PC-9 (cell line): Measurements from ENCODE around the gene SV2C. TPM values are rescaled to one million over a fixed set of nuclear protein-coding genes. Genes with fewer than 3 reads are reported as not detected.

Experiments used
- BruUV-seq: library from RNA; stranded (reverse); fragments of 400-500 nt; replicated peaks from 2 replicates; lab custom pipeline; 2021; lab: Mats Ljungman, UMichigan
- CTCF ChIA-PET: fragments of 300-600 bp; sonication (Branson Sonifier 250); formaldehyde crosslinking; loops from one replicate; lab custom pipeline; 2022; ENCODE audit warnings: antibody characterized with exemption; lab: Charles Lee
- POLR2A ChIA-PET: fragments of 300-600 bp; sonication (Branson Sonifier 250); formaldehyde crosslinking; loops from one replicate; lab custom pipeline; 2022; ENCODE audit warnings: antibody characterized with exemption; ENCODE audit not compliant: unreplicated experiment; lab: Charles Lee
- DNase-seq, 2 experiments: peaks; one replicate each; pipeline versions ENCODE4 v3.0.0 to v3.0.0-alpha.2; 2015 to 2022; ENCODE audit warnings: mixed read lengths in 1 of 2
- H2AFZ ChIP-seq: fragments of 200-600 bp; sonication (generic); 2 replicates; pipeline ENCODE4 v1.8.1; 2017; ENCODE audit warnings: antibody characterized with exemption
- H3F3A ChIP-seq: fragments of 200-600 bp; sonication (generic); 2 replicates; pipeline ENCODE4 v1.8.1; 2017; ENCODE audit warnings: antibody characterized with exemption, mild to moderate bottlenecking, low read depth; ENCODE audit not compliant: insufficient read depth
- H3K27ac ChIP-seq: fragments of 200-600 bp; sonication (generic); 2 replicates; pipeline ENCODE4 v1.6.1; 2016; ENCODE audit warnings: mixed run types
- H3K27me3 ChIP-seq: fragments of 200-600 bp; sonication (generic); 2 replicates; pipeline ENCODE4 v1.6.1; 2016; ENCODE audit warnings: low read depth, mixed run types; ENCODE audit not compliant: insufficient read depth
- H3K36me3 ChIP-seq: fragments of 200-600 bp; sonication (generic); 2 replicates; pipeline ENCODE4 v1.6.1; 2016; ENCODE audit warnings: low read depth, mixed run types
- H3K4me1 ChIP-seq: fragments of 200-600 bp; sonication (generic); replicated peaks from 2 replicates; pipeline ENCODE4 v1.6.1; 2016; ENCODE audit warnings: mixed run types; ENCODE audit not compliant: insufficient read depth
- H3K4me2 ChIP-seq: fragments of 200-600 bp; sonication (generic); 2 replicates; pipeline ENCODE4 v1.6.1; 2017; ENCODE audit warnings: mixed run types
- H3K4me3 ChIP-seq: fragments of 200-600 bp; sonication (generic); 2 replicates; pipeline ENCODE4 v1.6.1; 2016; ENCODE audit warnings: mixed run types
- H3K79me2 ChIP-seq: fragments of 200-600 bp; sonication (generic); 2 replicates; pipeline ENCODE4 v1.6.1; 2017; ENCODE audit warnings: low read depth, mixed run types
- H3K9me2 ChIP-seq: fragments of 200-600 bp; sonication (generic); 2 replicates; pipeline ENCODE4 v1.8.1; 2017; ENCODE audit warnings: mild to moderate bottlenecking; ENCODE audit not compliant: insufficient read depth
- H3K9me3 ChIP-seq: fragments of 200-600 bp; sonication (generic); 2 replicates; pipeline ENCODE4 v1.8.1; 2016; ENCODE audit warnings: low read depth; ENCODE audit not compliant: insufficient read depth
- H4K20me1 ChIP-seq: fragments of 200-600 bp; sonication (generic); 2 replicates; pipeline ENCODE4 v1.8.1; 2017; ENCODE audit not compliant: insufficient read depth
- CTCF ChIP-seq: fragments of 200-600 bp; sonication (generic); conservative IDR thresholded peaks from 2 replicates; pipeline ENCODE4 v1.6.1; 2017; ENCODE audit warnings: mixed run types, antibody characterized with exemption, mild to moderate bottlenecking, moderate library complexity
- EZH2 ChIP-seq: fragments of 200-600 bp; sonication (generic); IDR thresholded peaks from 2 replicates; pipeline ENCODE4 v1.8.0; 2017; ENCODE audit warnings: antibody characterized with exemption, low read depth
- intact Hi-C: fragments of 100-400 bp; cut with micrococcal nuclease; formaldehyde crosslinking; loops from one replicate; pipeline ENCODE4 v1.10.0; 2022; ENCODE audit not compliant: unreplicated experiment
- total RNA-seq: library from RNA; stranded (reverse); gene quantifications from 2 replicates; pipeline ENCODE4 v1.2.3, GENCODE V29; 2021

Gene SV2C
- total RNA-seq, 1 experiment from 2014 or later: not detected

GRCh38 chr5:76326577-76327302 is 243.6 kb downstream of the SV2C start:
- Histone ChIP-seq H3F3A (no peaks in the 10 kb centered on the region), H3K36me3 (no peaks in the 10 kb centered on the region), H2AFZ (no peak overlapping the region), H3K9me3 (no peaks in the 10 kb centered on the region), H3K27ac (no peak overlapping the region), H4K20me1 (no peaks in the 10 kb centered on the region), H3K79me2 (no peaks in the 10 kb centered on the region), H3K27me3 (peaks cover 5% of the 10 kb centered on the region; the same call in 1 of the 2 replicates), H3K4me2 (no peak overlapping the region), H3K4me3 (no peak overlapping the region), H3K9me2 (no peaks in the 10 kb centered on the region), H3K4me1 (no peaks in the 10 kb centered on the region)
- no peak for DNase-seq
- intact Hi-C loops: no loop called here
- TF ChIP-seq CTCF: no peak
- no peak for TF ChIP-seq EZH2
- POLR2A ChIA-PET: no interaction called here
- CTCF ChIA-PET: no interaction called here
- BruUV-seq: no TSS peak

GRCh38 chr5:76329346-76329745 is 246.2 kb downstream of the SV2C start:
- DNase-seq: no peak
- no peaks in the 10 kb centered on the region for H3K36me3 ChIP-seq
- TF ChIP-seq EZH2: no peak
- TF ChIP-seq CTCF: no peak
- no peaks in the 10 kb centered on the region for H3K9me3 ChIP-seq
- H3F3A ChIP-seq: no peaks in the 10 kb centered on the region
- no peak overlapping the region for H2AFZ ChIP-seq
- H3K27ac ChIP-seq: no peak overlapping the region
- H3K9me2 ChIP-seq: no peaks in the 10 kb centered on the region
- no peak overlapping the region for H3K4me2 ChIP-seq
- no peak overlapping the region for H3K4me3 ChIP-seq
- H3K4me1 ChIP-seq: no peaks in the 10 kb centered on the region
- BruUV-seq: no TSS peak
- no peaks in the 10 kb centered on the region for H3K79me2 ChIP-seq
- POLR2A ChIA-PET: no interaction called here
- H3K27me3 ChIP-seq: peaks cover 5% of the 10 kb centered on the region; the same call in 1 of the 2 replicates
- CTCF ChIA-PET: interaction anchor here (0.7 kb wide), 1 partner anchor 589 kb away, joined by 3 read pairs; no protein-coding TSS in a partner anchor
- intact Hi-C loops: no loop called here
- no peaks in the 10 kb centered on the region for H4K20me1 ChIP-seq

GRCh38 chr5:76331126-76331525 is 247.9 kb downstream of the SV2C start:
- no TSS peak for BruUV-seq
- ChIA-PET CTCF (no interaction called here), POLR2A (no interaction called here)
- no peak for TF ChIP-seq CTCF
- H3F3A ChIP-seq: no peaks in the 10 kb centered on the region
- no peak overlapping the region for H3K4me3 ChIP-seq
- H3K79me2 ChIP-seq: no peaks in the 10 kb centered on the region
- no peak overlapping the region for H3K27ac ChIP-seq
- H3K27me3 ChIP-seq: no peaks in the 10 kb centered on the region
- intact Hi-C loops: loop anchor here (10.0 kb wide), 1 partner anchor 444 kb away; no protein-coding TSS in a partner anchor
- no peaks in the 10 kb centered on the region for H3K4me1 ChIP-seq
- H3K4me2 ChIP-seq: no peak overlapping the region
- no peaks in the 10 kb centered on the region for H3K36me3 ChIP-seq
- DNase-seq: no peak
- H3K9me3 ChIP-seq: no peaks in the 10 kb centered on the region
- H4K20me1 ChIP-seq: no peaks in the 10 kb centered on the region
- no peaks in the 10 kb centered on the region for H3K9me2 ChIP-seq
- H2AFZ ChIP-seq: no peak overlapping the region
